Measurements from ENCODE around the gene SOAT2.

The SOAT2 gene

GRCh38 chr12:53070877-53071492 lies 32.3 kb upstream of the SOAT2 start:
- Histone ChIP-seq H3K27me3 (no peaks in the 10 kb centered on the region), H3K4me1 (peaks cover 30% of the 10 kb centered on the region), H3K36me3 (peaks cover 60% of the 10 kb centered on the region), H3K4me3 (no peak overlapping the region), H3K4me2 (peak overlapping the region; percentile 72), H3K9ac (no peak overlapping the region), H4K20me1 (no peaks in the 10 kb centered on the region), H3K9me3 (no peaks in the 10 kb centered on the region), H3K27ac (no peak overlapping the region)
- no peak for TF ChIP-seq Cebpa-rat (IDR thresholded peaks at IDR 0.05)

- peaks cover 69% of the 10 kb centered on the region for H3K36me3 ChIP-seq
- peak overlapping the region; percentile 36; the same call in 1 of the 2 replicates for H3K9ac ChIP-seq
- peak overlapping the region; percentile 40 for H3K27ac ChIP-seq
- H3K27me3 ChIP-seq = no peaks in the 10 kb centered on the region
- H3K9me3 ChIP-seq = no peaks in the 10 kb centered on the region
- peak overlapping the region; percentile 72 for H3K4me2 ChIP-seq
- H3K4me1 ChIP-seq = peaks cover 22% of the 10 kb centered on the region
- no peak overlapping the region for H3K4me3 ChIP-seq
- no peak for TF ChIP-seq Cebpa-rat (IDR thresholded peaks at IDR 0.05)
- no peaks in the 10 kb centered on the region for H4K20me1 ChIP-seq
These were observed 31.4 kb upstream of the SOAT2 start for GRCh38 chr12:53071591-53072551.

GRCh38 chr12:53073881-53074280 lies 29.4 kb upstream of the SOAT2 start:
- H3K9ac ChIP-seq = no peak overlapping the region
- H3K4me3 ChIP-seq = no peak overlapping the region
- H3K27ac ChIP-seq = no peak overlapping the region
- TF ChIP-seq Cebpa-rat (IDR thresholded peaks at IDR 0.05) = no peak
- no peaks in the 10 kb centered on the region for H3K9me3 ChIP-seq
- H4K20me1 ChIP-seq = no peaks in the 10 kb centered on the region
- no peaks in the 10 kb centered on the region for H3K27me3 ChIP-seq
- H3K4me1 ChIP-seq = peaks cover 36% of the 10 kb centered on the region
- H3K4me2 ChIP-seq = no peak overlapping the region
- peaks cover 67% of the 10 kb centered on the region for H3K36me3 ChIP-seq

GRCh38 chr12:53074283-53074998 lies 28.8 kb upstream of the SOAT2 start:
- no peak for TF ChIP-seq Cebpa-rat (IDR thresholded peaks at IDR 0.05)
- no peak overlapping the region for H3K4me2 ChIP-seq
- no peaks in the 10 kb centered on the region for H3K9me3 ChIP-seq
- no peak overlapping the region for H3K4me3 ChIP-seq
- no peaks in the 10 kb centered on the region for H3K27me3 ChIP-seq
- H3K27ac ChIP-seq = no peak overlapping the region
- peaks cover 64% of the 10 kb centered on the region for H3K36me3 ChIP-seq
- H3K4me1 ChIP-seq = peaks cover 36% of the 10 kb centered on the region
- no peaks in the 10 kb centered on the region for H4K20me1 ChIP-seq
- H3K9ac ChIP-seq = no peak overlapping the region

- TF ChIP-seq Cebpa-rat (IDR thresholded peaks at IDR 0.05) = no peak
- peaks cover 41% of the 10 kb centered on the region for H3K4me1 ChIP-seq
- H3K36me3 ChIP-seq = peaks cover 59% of the 10 kb centered on the region
These were observed 28.3 kb upstream of the SOAT2 start for GRCh38 chr12:53074999-53075370.

GRCh38 chr12:53076461-53076860 lies 26.8 kb upstream of the SOAT2 start:
- H3K4me1 ChIP-seq = peaks cover 36% of the 10 kb centered on the region
- H3K27ac ChIP-seq = no peak overlapping the region
- peaks cover 44% of the 10 kb centered on the region for H3K36me3 ChIP-seq
- no peaks in the 10 kb centered on the region for H3K9me3 ChIP-seq
- H3K4me2 ChIP-seq = no peak overlapping the region
- H3K27me3 ChIP-seq = no peaks in the 10 kb centered on the region
- no peak overlapping the region for H3K9ac ChIP-seq
- H3K4me3 ChIP-seq = no peak overlapping the region
- no peak for TF ChIP-seq Cebpa-rat (IDR thresholded peaks at IDR 0.05)
- no peaks in the 10 kb centered on the region for H4K20me1 ChIP-seq

More at GRCh38 chr12:53074999-53075370, 28.3 kb upstream of the SOAT2 start:
- Histone ChIP-seq H3K9me3 (no peaks in the 10 kb centered on the region), H4K20me1 (no peaks in the 10 kb centered on the region), H3K27me3 (no peaks in the 10 kb centered on the region), H3K9ac (no peak overlapping the region), H3K4me2 (no peak overlapping the region), H3K27ac (no peak overlapping the region), H3K4me3 (no peak overlapping the region)

- H3K27ac ChIP-seq = no peak overlapping the region
- peaks cover 31% of the 10 kb centered on the region for H3K4me1 ChIP-seq
- peaks cover 41% of the 10 kb centered on the region for H3K36me3 ChIP-seq
- H3K9ac ChIP-seq = no peak overlapping the region
- H3K4me3 ChIP-seq = no peak overlapping the region
- no peaks in the 10 kb centered on the region for H4K20me1 ChIP-seq
- no peak overlapping the region for H3K4me2 ChIP-seq
- no peaks in the 10 kb centered on the region for H3K27me3 ChIP-seq
- no peak for TF ChIP-seq Cebpa-rat (IDR thresholded peaks at IDR 0.05)
- H3K9me3 ChIP-seq = no peaks in the 10 kb centered on the region
These were observed 26.3 kb upstream of the SOAT2 start for GRCh38 chr12:53077030-53077429.

- H3K36me3 ChIP-seq = peaks cover 41% of the 10 kb centered on the region
- H3K27me3 ChIP-seq = no peaks in the 10 kb centered on the region
- H3K4me2 ChIP-seq = peak overlapping the region; percentile 86
- H3K9me3 ChIP-seq = no peaks in the 10 kb centered on the region
- no peaks in the 10 kb centered on the region for H4K20me1 ChIP-seq
- peaks cover 21% of the 10 kb centered on the region for H3K4me1 ChIP-seq
- H3K27ac ChIP-seq = peak overlapping the region; percentile 84
- H3K9ac ChIP-seq = peak overlapping the region; percentile 86
- H3K4me3 ChIP-seq = peak overlapping the region; percentile 82
- no peak for TF ChIP-seq Cebpa-rat (IDR thresholded peaks at IDR 0.05)
These were observed 24.7 kb upstream of the SOAT2 start for GRCh38 chr12:53078425-53079225.

Data from BLaER1 (cell line).